RKO (cell line): ENCODE data around the gene ZNF212.

Experiments
- DNase-seq: peaks from one replicate; pipeline ENCODE4 v3.0.0-alpha.2; 2016; ENCODE audit warnings: low spot score

The ZNF212 gene

DNA sequence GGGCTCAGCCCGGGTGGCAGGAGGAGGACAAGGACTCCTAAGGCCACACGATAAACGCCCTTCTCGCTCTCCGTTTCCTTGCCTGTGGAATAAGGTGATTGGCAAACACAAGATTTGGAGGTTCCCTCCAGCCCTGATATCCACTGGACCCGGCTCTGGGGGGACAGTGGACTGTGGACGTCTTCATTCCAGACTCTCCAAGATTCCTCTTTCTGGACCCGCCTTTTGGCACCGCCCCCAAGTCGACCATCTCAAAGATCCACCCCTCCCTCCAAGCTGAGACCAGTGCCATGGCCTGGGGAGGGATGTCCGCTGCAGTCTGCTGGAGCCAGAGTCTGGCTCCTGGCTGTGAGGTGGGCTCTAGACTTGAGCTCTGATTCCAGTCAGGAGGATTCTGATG lies 46.2 kb downstream of the ZNF212 start:
- DNase-seq, result no peak

DNA sequence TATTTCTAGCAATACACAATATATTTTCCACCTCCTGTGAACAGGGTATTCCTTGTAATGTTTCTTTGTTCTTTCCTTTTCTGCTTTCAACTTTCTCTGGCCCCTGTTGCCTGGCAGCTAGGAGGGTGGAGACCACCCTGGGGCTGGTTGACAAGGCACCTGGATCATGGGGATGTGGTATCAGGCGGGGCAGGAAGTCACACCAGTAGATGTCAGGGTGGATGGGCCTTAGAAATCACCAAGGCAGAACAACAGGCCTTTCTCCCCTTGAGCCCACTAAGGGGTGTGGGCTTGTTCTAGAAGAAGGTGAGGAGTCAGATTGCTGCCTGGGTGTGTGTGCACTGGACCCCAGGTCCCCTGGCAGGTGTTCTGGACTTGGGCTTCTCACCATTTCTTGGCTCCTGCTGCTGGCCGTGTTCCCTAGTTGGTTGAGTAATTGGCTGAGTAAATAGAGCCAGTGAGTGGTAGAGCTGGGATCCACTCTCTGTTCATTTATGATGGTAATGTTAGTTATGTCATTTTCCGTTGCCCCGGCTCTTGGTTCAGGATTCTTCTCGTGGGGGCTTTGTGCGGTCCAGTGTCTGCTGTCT lies 47.5 kb downstream of the ZNF212 start:
- DNase-seq, result no peak

DNA sequence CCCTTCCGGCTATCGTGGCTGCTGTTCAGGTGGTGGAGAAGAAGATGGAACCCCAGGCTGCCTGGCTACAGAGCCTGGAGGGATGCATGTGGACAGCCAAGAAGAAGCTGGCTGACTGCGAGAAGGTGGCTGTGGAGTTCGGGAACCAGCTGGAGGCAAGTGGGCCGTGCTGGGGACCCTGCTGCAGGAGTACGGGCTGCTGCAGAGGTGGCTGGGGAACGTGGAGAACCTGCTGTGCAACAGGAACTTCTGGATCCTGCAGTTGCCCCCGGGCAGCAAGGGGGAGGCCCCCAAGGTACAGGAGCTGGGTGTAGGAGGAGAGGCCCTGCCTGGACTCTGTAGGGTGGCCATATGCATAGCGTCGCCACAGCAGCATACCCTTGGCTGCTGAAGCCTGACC lies 48.2 kb downstream of the ZNF212 start:
- no peak for DNase-seq

DNA sequence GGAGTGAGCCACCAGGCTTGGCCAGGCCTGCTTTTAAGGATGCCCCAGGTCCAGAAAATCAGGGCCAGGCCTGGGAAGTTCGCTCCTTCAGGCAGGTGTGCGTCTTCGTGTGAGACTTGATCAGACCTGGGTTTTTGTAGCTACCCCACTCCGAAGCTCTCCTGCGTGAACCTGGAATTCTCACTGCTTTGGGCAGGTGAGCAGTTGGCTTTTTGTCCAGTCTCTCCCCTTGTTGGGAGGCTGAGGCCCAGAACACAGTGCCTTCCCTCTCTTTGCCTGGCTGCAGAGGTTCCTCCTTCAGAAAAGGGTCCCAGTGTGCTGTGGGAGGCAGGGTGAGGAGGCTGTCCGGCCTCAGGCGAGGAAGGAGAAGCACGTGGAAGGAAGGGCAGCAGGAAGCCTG lies 49.8 kb downstream of the ZNF212 start:
- DNase-seq, result no peak

DNA sequence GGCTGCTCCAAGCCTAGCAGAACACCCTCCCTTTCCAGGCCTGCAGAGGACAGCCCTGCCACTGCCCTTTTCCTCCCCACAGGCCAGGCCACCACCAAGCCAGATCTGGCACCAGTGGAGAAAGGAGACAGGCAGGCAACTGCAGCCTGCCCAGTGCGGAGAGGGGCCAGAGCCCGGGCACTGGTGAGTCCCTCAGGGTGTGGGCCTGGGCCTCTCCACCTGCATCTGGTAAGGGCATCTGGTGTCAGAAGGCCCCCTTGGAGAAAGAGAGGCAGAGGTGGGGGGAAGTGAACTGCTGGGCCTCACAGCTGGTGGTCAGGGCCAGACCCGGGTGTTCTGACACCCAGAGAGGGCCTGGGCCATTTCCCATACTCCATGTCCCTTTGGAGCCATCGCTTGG lies 50.4 kb downstream of the ZNF212 start:
- DNase-seq, result no peak

DNA sequence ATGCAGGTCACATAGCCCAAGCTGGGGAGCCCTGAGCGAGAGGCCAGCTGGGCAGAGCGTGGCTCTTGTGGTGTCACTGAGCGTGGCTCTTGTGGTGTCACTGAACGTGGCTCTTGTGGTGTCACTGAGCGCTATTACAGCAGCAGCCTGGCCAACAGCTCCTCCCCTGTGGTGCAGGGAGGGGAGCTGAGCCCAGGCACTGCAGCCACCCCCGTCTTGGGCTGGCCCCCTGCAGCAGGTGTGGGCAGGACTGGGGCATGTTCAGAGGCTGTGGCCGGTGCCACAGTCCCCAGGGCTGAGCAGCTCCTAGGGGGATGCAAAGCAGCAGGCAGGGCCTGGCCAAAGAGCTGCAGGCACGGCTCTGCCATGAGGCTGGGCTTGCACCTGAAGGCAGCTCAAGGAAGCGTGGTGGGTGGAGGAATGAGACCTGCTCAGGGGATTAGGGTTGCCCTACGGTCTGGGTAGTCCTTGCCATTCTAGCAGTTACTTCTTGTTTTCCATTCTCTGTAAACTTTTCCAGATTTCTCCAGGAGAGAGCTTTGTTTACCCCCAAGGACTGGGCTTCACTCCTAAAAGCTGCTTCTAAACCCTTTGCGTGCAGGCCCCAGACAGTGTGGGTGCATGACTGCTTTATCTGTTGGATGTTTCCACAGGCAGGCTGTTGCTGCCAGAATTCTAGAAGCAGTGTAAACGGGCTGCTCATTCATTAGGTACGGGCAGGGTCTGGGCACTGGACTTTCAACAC lies 51.8 kb downstream of the ZNF212 start:
- no peak for DNase-seq

DNA sequence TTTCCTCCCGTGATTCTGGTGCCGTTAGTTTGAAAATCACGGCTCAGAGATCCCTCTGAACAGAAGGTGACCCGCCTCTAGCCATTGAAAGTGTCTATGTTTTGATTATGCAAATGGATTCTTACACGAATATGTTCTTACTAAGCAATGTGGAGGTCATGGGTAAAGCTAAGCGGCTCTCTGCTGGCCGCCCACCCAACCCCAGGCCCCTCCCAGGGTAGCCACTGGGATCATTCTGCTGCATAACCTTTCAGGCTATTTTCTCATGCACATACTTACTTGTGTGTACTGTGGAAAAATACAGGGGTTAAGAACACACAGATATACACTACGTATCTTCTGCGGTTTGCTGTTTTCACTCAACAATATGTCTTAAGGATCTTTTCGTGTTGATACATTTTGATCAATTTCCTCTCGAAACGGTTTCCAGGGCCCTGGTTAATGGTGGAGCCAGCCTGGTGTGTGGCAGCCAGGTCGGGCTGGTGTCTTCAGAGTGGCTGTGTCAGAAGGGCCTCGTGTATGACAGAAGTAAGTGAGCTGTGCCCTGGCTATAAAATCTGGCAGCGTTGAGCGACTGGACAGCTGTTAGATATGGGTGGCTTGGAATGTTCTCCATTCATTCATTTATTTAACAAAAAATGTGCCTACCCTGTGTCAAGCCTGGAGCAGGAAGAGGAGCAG lies 52.5 kb downstream of the ZNF212 start:
- DNase-seq, result no peak

DNA sequence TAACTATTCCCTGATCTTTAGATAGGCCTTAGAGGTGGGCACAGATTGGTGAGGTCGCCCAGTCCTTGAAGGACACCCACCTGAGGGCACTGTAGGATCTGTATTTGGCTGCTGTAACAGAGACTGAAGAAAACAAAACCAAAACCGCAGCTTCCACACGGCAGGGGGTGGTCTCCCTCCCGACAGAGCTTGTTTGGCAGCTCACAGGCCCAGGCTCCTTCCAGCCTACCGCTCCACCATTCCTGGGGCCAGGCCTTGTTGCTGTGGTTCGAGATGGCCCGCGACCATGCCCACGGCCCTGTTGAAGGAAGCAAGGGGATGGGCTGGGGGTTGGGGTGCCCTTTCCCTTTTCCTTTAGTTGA lies 53.0 kb downstream of the ZNF212 start:
- no peak for DNase-seq

DNA sequence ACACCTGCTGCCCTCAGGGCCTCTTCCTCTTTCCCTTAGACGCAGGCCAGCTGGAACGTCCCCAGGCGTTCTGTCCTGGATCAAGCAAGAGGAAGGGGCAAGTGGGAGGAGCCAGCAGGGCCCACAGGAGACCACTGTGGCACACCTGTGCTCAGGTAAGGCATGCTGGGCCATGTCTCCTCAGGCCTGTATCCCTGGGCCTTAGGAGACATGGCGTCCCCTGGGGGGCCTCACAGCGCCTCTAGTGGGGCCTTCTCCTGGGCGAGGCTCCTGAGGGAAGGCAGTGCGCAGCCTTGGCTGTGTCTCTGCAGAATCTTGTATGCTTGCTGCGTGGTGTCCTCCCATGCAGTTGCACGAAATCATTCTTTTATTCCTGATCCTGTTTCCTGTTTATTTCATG lies 53.9 kb downstream of the ZNF212 start:
- DNase-seq, result no peak

DNA sequence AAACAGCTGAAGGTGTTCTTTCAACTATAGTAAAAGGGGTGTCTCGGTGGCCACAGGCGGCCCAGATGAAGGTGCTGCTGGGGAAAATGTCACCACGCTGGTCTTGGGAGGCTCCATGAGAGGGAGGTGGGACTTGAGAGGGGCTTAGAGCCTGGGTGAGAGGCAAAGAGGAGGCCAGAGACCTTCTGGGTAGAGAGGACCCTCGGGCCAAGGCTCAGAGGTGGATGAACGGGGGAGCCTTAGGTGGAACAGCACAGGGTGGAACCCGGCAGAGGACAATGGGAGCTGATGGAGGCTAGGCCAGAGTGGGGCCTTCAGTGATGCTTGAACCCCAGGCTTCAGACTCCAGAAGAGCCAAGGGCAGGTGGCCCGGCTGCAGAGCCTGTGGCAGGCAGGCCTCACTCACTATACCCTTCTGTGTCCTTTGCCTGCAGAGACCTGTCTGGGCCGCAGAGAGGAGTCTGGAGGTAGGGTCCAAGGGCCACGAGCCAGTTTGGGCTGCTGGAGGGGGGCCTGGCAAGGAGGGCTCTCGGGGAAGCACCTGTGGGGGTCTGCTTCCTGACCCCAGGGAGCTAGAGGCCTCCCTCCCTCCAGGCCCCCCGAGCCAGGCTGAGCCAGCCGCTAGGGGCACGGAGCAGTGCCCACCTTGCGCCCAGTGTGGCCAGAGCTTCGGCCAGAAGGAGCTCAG lies 54.6 kb downstream of the ZNF212 start:
- no peak for DNase-seq

DNA sequence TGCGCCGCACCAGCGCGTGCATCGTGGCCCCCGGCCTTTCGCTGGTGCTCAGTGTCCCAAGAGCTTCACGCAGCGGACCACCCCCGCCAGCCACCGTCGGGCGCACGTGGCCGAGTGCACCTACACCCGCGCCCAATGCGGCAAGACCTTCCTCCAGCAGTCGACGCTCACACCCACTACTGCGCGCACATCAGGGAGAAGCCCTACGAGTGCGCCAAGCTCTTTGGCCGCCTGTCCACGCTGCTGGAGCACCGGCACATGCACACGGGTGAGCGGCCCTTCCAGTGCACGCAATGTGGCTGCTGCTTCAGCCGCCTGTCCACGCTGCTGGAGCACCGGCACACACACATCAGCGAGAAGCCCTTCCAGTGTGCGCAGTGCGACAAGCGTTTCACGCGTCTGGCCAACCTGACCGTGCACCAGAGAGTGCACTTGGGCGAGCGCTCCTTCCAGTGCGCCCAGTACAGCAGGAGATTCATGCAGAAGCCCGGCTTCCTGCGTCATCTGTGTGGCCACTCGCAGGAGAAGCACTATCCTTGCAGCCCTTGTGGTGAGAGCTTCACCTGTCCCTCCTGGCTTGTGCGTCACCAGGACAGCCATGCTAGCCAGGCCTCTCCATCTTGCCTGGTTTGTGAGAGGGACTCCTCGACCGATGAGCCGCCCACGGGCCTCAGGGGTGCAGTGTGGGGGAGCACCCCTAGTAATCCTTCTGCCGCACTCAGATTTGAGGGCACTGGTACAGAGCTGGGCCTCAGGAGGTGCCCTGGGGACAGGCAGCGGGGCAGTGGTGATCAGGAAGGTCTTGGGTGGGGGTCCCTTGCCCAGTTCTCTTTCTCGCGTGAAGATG lies 55.4 kb downstream of the ZNF212 start:
- DNase-seq, result no peak

DNA sequence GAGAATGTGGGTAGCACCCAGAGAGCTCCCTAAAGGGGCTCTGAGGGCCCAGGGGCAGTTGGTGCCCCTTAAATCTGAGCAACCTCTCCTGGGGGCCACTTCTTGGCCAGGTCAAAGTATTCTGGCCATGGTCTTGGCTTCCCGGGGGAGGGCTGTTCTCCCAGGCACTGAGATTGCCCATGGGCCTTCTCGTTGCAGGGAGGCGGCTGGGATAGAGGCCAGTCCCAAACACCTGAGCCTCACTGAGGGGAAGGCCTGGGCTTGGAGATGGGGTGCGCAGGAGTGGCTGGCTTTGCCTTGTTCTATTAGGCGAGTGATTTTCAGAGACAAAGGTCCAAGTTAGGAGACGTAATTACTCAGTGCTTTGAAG lies 56.0 kb downstream of the ZNF212 start:
- DNase-seq, result no peak

DNA sequence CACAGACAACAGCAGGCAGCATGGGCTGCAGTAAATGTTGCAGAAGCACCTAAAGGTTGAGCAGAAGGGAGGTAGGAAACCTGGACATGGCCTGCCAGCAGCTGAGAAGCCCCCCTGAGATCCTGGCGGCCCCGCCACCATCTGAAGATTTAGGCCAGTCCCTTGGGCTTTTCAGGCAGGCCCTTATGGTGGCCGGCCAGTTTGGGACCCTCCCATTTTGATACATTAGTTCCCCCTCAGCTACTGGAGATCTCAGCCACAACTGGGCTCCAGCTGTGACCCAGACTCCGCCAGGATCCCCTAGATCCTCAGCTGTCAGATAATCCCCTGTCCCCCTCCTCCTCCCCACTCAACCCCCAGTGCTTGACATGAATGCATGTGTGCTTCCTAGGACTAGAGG lies 56.9 kb downstream of the ZNF212 start:
- DNase-seq, result no peak

DNA sequence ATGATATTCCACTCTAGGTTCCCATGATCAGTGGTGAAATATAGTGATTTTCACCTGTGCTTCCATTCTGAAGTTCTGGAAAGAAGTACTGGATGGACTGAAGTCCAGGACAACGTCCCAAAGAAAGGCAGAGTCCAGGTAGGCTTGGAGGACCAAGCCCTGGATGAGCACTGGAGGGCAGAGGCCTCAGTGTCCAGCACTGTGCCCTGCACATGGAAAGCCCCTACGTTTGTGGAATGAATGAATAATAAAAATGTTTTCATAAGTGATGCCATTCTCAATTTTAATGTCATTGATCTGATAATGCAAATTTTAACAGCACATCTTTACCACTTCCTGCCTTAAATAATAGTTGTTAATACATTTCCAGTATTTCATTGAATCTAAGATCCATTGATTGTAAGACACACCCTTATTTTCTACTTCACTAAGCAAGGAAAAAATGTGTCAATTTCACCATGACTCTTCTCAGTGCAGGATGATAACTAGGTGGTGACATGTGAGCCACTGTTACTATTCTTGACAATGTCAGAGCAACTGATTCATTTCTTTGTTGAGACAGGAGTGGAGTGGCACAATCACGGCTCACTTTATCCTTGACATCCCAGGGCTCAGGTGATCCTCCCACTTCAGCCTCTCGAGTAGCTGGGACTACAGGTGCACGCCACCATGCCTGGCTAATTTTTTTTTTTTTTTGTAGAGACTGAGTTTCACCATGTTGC lies 57.7 kb downstream of the ZNF212 start:
- no peak for DNase-seq

DNA sequence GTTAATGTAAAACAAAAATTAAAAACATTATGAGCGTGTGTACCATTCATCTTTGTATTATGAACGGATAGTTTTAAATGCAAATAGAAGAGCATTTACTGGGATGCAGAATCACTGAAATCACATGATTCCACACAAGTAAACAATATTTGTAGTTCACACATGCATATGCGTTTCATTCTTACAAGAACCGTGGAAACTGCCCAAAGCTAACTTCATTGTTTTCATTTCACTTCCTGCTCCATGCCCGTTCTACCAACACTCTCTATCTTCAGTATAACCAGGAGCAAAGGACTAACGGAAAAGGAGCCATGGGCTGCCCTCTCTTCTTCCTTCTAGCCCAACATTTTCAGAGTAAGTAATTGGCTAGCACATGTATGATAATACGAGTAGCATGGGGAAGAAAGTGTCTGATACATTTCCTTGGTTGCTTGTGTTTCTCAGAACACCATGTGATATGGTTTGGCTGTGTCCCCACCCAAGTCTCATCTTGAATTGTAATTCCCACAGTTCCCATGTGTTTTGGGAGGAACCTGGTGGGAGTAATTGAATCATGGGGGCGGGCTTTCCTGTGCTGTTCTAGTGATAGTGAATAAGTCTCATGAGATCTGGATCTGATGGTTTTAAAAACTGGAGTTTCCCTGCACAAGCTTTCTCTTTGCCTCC lies 61.3 kb downstream of the ZNF212 start:
- no peak for DNase-seq

DNA sequence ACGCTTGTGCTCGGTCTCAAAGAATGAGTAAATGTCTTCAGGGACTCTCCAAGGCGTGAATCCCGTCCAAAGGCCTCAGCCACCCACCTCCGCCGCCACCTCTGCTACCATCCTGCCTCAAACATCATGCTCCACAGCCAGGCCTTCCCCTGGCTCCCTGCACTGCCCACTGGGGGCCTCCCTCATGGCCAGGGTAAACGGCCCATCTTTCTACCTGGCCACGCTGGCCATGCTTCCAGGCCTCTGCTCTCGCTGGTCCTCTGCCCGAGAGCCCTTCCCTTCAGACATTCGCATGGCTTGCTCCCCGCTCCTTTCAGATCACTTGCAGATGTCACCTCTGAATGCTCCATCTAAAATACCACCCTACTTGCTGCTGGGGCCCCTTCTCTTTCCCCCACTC lies 62.8 kb downstream of the ZNF212 start:
- no peak for DNase-seq

DNA sequence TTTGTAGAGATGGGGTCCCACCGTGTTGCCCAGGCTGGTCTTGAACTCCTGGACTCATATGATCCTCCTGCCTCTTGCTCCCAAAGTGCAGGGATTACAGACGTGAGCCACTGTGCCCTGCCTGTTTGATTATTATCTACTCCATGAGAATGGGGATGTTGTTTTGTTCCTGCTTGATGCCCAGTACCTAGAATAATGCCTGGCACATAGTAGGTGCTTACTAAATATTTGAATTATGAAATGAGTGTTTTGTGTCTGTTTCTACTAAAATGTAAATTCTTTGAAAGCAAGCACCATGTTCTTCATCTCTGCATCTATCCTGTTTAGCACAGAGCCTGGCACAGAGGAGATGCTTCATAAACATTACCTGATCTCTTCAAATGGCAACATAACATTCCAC lies 63.4 kb downstream of the ZNF212 start:
- DNase-seq, result no peak

DNA sequence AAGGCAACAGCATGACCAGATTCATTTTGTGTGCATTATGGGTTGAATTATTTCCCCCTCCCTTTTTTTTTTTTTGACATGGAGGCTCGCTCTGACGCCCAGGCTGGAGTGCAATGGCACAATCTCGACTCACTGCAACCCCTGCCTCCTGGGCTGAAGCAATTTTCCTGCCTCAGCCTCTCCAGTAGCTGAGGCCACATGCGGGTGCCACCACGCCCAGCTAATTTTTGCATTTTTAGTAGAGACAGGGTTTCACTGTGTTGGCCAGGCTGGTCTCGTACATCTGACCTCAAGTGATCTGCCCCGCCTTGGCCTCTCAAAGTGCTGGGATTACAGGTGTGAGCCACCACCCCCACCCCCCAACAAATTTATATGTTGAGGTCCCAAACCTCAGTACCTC lies 64.6 kb downstream of the ZNF212 start:
- no peak for DNase-seq
